ENCODE measurements around the gene LMF1. TPM values are rescaled to one million over a fixed set of nuclear protein-coding genes. Genes with fewer than 3 reads are reported as not detected.

LMF1 gene
- total and polyA plus RNA-seq, 9 of the 15 experiments (the other 6 are each of a cell fraction or from before 2014, with no cell fraction given): 0.11 to 1.6 (median 0.55) TPM; not detected in 1

DNA sequence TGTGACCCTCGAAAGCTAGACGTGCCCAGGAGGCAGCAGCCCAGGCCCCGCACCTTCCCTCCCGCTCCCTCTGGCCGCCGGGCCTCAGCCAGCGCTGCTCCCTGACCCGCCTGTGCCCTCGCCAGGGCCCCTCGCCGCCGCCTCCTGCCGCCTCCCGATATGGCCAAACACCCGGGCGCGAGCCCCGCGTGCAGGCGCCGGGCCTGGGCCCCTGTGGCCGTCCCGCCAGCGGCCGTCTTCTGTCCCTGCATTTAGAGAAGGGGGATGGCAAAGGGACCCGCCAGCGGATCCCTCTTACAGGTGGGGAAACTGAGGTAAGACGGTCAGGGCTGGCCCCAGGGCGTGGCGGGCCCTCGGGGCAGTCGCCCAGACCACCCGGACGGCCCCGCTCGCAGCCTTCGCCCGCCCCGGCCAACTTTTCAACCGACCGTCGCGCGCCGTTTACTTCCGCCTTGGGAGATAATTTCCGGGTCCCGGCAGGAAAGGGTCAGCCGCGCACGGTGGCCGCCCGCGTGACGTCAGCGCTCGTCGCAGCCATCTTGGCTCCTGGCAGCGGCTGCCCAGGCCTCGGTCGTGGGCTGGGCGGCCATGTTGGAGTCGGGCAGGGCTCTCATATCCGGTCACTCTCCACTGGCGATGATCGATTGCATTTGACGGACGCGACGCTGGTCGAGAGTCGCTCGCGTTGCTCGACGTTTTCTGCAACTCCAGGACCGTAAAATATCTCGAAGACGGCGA lies 163.3 kb downstream of the LMF1 start (continued):
- TF ChIP-seq MTA3 (IDR thresholded peaks at IDR 0.05; ENCODE audit: borderline replicate concordance): peak; percentile 75; the same call in 1 of the 2 replicates
- no peak for TF ChIP-seq TSC22D4 (tag; IDR thresholded peaks at IDR 0.05)
- TF ChIP-seq ZNF282 (CRISPR knock-in tag; IDR thresholded peaks at IDR 0.05): no peak
- TF ChIP-seq RBM22 (IDR thresholded peaks at IDR 0.05; ENCODE audit: low read depth, low read length, poor library complexity, severe bottlenecking): peak; percentile 65
- TF ChIP-seq EGR1 (conservative IDR thresholded peaks at IDR 0.05): 0 out of 2 replicates have a peak, but pooled peaks have one; percentile 32
- TF ChIP-seq RUNX1 (IDR thresholded peaks at IDR 0.05; ENCODE audit: low read depth): no peak
- no peak for TF ChIP-seq SP2 (IDR thresholded peaks at IDR 0.05; ENCODE audit: extremely low read depth, low read depth, low read length, poor library complexity, severe bottlenecking)
- TF ChIP-seq, protein P1, sequence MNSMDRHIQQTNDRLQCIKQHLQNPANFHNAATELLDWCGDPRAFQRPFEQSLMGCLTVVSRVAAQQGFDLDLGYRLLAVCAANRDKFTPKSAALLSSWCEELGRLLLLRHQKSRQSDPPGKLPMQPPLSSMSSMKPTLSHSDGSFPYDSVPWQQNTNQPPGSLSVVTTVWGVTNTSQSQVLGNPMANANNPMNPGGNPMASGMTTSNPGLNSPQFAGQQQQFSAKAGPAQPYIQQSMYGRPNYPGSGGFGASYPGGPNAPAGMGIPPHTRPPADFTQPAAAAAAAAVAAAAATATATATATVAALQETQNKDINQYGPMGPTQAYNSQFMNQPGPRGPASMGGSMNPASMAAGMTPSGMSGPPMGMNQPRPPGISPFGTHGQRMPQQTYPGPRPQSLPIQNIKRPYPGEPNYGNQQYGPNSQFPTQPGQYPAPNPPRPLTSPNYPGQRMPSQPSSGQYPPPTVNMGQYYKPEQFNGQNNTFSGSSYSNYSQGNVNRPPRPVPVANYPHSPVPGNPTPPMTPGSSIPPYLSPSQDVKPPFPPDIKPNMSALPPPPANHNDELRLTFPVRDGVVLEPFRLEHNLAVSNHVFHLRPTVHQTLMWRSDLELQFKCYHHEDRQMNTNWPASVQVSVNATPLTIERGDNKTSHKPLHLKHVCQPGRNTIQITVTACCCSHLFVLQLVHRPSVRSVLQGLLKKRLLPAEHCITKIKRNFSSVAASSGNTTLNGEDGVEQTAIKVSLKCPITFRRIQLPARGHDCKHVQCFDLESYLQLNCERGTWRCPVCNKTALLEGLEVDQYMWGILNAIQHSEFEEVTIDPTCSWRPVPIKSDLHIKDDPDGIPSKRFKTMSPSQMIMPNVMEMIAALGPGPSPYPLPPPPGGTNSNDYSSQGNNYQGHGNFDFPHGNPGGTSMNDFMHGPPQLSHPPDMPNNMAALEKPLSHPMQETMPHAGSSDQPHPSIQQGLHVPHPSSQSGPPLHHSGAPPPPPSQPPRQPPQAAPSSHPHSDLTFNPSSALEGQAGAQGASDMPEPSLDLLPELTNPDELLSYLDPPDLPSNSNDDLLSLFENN (IDR thresholded peaks at IDR 0.05; ENCODE audit: low read depth in 2 of 2, low read length in 2 of 2): 0 out of 4 replicates have a peak, but pooled peaks of 1 of the 2 experiments have one; percentile 11
- TF ChIP-seq KDM5B (IDR thresholded peaks at IDR 0.05; ENCODE audit: insufficient replicate concordance, low read depth, low read length): peak; percentile 77
- TF ChIP-seq, protein P2, sequence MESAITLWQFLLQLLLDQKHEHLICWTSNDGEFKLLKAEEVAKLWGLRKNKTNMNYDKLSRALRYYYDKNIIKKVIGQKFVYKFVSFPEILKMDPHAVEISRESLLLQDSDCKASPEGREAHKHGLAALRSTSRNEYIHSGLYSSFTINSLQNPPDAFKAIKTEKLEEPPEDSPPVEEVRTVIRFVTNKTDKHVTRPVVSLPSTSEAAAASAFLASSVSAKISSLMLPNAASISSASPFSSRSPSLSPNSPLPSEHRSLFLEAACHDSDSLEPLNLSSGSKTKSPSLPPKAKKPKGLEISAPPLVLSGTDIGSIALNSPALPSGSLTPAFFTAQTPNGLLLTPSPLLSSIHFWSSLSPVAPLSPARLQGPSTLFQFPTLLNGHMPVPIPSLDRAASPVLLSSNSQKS (CRISPR knock-in tag; IDR thresholded peaks at IDR 0.05): no peak
- no peak for TF ChIP-seq ZNF146 (CRISPR knock-in tag; IDR thresholded peaks at IDR 0.05; ENCODE audit: unreplicated experiment)
- 0 out of 4 replicates have a peak, but pooled peaks of 1 of the 2 experiments have one; percentile 3 for TF ChIP-seq RCOR1 (IDR thresholded peaks at IDR 0.05; ENCODE audit: borderline replicate concordance in 1 of 2, low read depth in 2 of 2, low read length in 2 of 2)
- TF ChIP-seq, protein P3, sequence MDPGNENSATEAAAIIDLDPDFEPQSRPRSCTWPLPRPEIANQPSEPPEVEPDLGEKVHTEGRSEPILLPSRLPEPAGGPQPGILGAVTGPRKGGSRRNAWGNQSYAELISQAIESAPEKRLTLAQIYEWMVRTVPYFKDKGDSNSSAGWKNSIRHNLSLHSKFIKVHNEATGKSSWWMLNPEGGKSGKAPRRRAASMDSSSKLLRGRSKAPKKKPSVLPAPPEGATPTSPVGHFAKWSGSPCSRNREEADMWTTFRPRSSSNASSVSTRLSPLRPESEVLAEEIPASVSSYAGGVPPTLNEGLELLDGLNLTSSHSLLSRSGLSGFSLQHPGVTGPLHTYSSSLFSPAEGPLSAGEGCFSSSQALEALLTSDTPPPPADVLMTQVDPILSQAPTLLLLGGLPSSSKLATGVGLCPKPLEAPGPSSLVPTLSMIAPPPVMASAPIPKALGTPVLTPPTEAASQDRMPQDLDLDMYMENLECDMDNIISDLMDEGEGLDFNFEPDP (CRISPR knock-in tag; IDR thresholded peaks at IDR 0.05): no peak
- TF ChIP-seq GABPB1 (CRISPR knock-in tag; IDR thresholded peaks at IDR 0.05): peak; percentile 98
- TF ChIP-seq HMGN3 (IDR thresholded peaks at IDR 0.05; ENCODE audit: borderline replicate concordance, extremely low read depth, insufficient read length, low read depth, low read length): peak; percentile 49
- TF ChIP-seq, protein P4, sequence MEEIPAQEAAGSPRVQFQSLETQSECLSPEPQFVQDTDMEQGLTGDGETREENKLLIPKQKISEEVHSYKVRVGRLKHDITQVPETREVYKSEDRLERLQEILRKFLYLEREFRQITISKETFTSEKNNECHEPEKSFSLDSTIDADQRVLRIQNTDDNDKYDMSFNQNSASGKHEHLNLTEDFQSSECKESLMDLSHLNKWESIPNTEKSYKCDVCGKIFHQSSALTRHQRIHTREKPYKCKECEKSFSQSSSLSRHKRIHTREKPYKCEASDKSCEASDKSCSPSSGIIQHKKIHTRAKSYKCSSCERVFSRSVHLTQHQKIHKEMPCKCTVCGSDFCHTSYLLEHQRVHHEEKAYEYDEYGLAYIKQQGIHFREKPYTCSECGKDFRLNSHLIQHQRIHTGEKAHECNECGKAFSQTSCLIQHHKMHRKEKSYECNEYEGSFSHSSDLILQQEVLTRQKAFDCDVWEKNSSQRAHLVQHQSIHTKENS (CRISPR knock-in tag; IDR thresholded peaks at IDR 0.05): no peak

Data from K562 (cell line).